ENCODE data around the gene UVRAG.

Gene UVRAG

GRCh38 chr11:75785187-75785586 lies 29.8 kb upstream of the UVRAG start:
- Histone ChIP-seq H3K36me3 (ENCODE audit: control insufficient read depth, insufficient read depth, low read length) (peaks cover 7% of the 10 kb centered on the region), H3K27me3 (replicated peaks; ENCODE audit: control insufficient read depth, insufficient read depth, low read length) (no peaks in the 10 kb centered on the region), H3K4me3 (replicated peaks; ENCODE audit: low read depth, low read length) (no peak overlapping the region)
- no peak for TF ChIP-seq CTCF (IDR thresholded peaks at IDR 0.05; ENCODE audit: insufficient read depth, low read length, poor library complexity, severe bottlenecking)
- DNase-seq (ENCODE audit: extremely low read depth, insufficient read length): no peak

GRCh38 chr11:75786101-75786736 lies 28.8 kb upstream of the UVRAG start:
- H3K27me3 ChIP-seq (replicated peaks; ENCODE audit: control insufficient read depth, insufficient read depth, low read length): no peaks in the 10 kb centered on the region
- H3K4me3 ChIP-seq (replicated peaks; ENCODE audit: low read depth, low read length): no peak overlapping the region
- peaks cover 7% of the 10 kb centered on the region for H3K36me3 ChIP-seq (ENCODE audit: control insufficient read depth, insufficient read depth, low read length)
- TF ChIP-seq CTCF (IDR thresholded peaks at IDR 0.05; ENCODE audit: insufficient read depth, low read length, poor library complexity, severe bottlenecking): no peak
- DNase-seq (ENCODE audit: extremely low read depth, insufficient read length): no peak

DNA sequence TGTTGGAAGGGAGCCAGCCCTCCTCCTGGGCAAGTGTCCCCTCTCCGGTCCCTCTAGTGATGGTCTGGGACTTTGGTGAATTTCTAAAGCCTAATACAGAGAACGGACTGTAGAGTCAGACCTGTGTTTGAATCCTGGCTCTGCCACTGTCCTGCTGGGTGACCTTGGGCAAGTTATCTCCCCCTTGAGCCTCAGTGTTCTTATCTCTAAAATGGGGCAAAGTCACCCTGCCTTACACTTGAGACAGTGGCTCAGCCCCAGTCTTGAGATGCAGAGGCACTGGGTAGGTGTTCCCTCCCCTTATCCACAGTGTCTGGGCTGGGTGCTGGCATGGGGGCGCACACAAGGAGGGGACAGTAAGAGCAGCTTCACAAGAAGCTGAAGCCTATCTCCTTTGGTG lies 25.5 kb upstream of the UVRAG start:
- DNase-seq (ENCODE audit: extremely low read depth, insufficient read length): no peak
- TF ChIP-seq CTCF (IDR thresholded peaks at IDR 0.05; ENCODE audit: insufficient read depth, low read length, poor library complexity, severe bottlenecking): no peak
- Histone ChIP-seq H3K27me3 (replicated peaks; ENCODE audit: control insufficient read depth, insufficient read depth, low read length) (no peaks in the 10 kb centered on the region), H3K4me3 (replicated peaks; ENCODE audit: low read depth, low read length) (no peak overlapping the region), H3K36me3 (ENCODE audit: control insufficient read depth, insufficient read depth, low read length) (peaks cover 7% of the 10 kb centered on the region)

GRCh38 chr11:75790986-75791385 lies 24.0 kb upstream of the UVRAG start:
- Histone ChIP-seq H3K27me3 (replicated peaks; ENCODE audit: control insufficient read depth, insufficient read depth, low read length) (no peaks in the 10 kb centered on the region), H3K4me3 (replicated peaks; ENCODE audit: low read depth, low read length) (no peak overlapping the region), H3K36me3 (ENCODE audit: control insufficient read depth, insufficient read depth, low read length) (peaks cover 2% of the 10 kb centered on the region)
- no peak for DNase-seq (ENCODE audit: extremely low read depth, insufficient read length)
- no peak for TF ChIP-seq CTCF (IDR thresholded peaks at IDR 0.05; ENCODE audit: insufficient read depth, low read length, poor library complexity, severe bottlenecking)

GRCh38 chr11:75792127-75792731 lies 22.8 kb upstream of the UVRAG start:
- Histone ChIP-seq H3K4me3 (replicated peaks; ENCODE audit: low read depth, low read length) (no peak overlapping the region), H3K36me3 (ENCODE audit: control insufficient read depth, insufficient read depth, low read length) (peaks cover 2% of the 10 kb centered on the region; the same call in 1 of the 2 replicates), H3K27me3 (replicated peaks; ENCODE audit: control insufficient read depth, insufficient read depth, low read length) (no peaks in the 10 kb centered on the region)
- TF ChIP-seq CTCF (IDR thresholded peaks at IDR 0.05; ENCODE audit: insufficient read depth, low read length, poor library complexity, severe bottlenecking): no peak
- no peak for DNase-seq (ENCODE audit: extremely low read depth, insufficient read length)
